SU-DHL-6 (cell line): ENCODE results near the gene UFD1.

Experiments used
- EZH2phosphoT487 ChIP-seq: fragments of 200-600 bp; sonication (generic), shearing (Covaris generic); conservative IDR thresholded peaks from 2 replicates; pipeline ENCODE4 v1.6.1; 2018; ENCODE audit warnings: mild to moderate bottlenecking, antibody characterized with exemption, low read length, moderate library complexity, mixed read lengths
- TF ChIP-seq, protein P1 (sequence below): fragments of 200-600 bp; sonication (generic); IDR thresholded peaks from one replicate; pipeline ENCODE4 v1.5.1; 2017; ENCODE audit warnings: antibody characterized with exemption, mild to moderate bottlenecking, low read length, moderate library complexity; ENCODE audit not compliant: insufficient read depth, poor library complexity, severe bottlenecking

DNA sequence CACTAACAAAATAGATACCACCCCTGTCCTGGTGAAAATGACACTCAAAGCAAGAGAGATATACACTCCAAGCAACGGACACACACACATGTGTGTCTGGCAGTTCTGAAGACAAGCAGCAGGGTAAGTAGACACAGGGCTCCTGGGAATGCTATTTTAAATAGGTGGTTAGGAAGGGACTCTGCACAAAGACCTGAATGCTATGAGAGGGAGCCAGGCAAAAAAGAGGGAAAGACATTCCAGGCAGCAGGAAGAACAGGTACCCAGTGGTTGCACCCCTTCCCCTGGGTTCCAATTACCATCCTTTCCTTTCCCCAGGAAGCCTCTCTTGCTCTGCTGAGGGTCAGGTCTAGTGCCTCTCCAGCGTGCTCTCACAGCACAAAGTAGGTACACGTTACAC lies 3.0 kb downstream of the UFD1 start:
- TF ChIP-seq, protein P1, sequence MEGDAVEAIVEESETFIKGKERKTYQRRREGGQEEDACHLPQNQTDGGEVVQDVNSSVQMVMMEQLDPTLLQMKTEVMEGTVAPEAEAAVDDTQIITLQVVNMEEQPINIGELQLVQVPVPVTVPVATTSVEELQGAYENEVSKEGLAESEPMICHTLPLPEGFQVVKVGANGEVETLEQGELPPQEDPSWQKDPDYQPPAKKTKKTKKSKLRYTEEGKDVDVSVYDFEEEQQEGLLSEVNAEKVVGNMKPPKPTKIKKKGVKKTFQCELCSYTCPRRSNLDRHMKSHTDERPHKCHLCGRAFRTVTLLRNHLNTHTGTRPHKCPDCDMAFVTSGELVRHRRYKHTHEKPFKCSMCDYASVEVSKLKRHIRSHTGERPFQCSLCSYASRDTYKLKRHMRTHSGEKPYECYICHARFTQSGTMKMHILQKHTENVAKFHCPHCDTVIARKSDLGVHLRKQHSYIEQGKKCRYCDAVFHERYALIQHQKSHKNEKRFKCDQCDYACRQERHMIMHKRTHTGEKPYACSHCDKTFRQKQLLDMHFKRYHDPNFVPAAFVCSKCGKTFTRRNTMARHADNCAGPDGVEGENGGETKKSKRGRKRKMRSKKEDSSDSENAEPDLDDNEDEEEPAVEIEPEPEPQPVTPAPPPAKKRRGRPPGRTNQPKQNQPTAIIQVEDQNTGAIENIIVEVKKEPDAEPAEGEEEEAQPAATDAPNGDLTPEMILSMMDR: no peak
- TF ChIP-seq EZH2phosphoT487: no peak
